Gastrocnemius medialis (tissue), 4 donors: ENCODE results near the gene PEA15.

Experiments used
- CTCF ChIP-seq, 5 experiments: fragments of 450-650 bp in 3 of 5; fragments of 200-600 bp in 2 of 5; sonication (generic) in 2 of 5; IDR thresholded peaks in 4 of 5; conservative IDR thresholded peaks in 1 of 5; 1 replicate in 4 of 5; 2 replicates in 1 of 5; pipeline ENCODE4 v1.5.1; 2016 to 2019; ENCODE audit warnings: antibody characterized with exemption in 5 of 5, mild to moderate bottlenecking in 3 of 5, moderate library complexity in 3 of 5
- POLR2A ChIP-seq, 2 donors: fragments of 450-650 bp; IDR thresholded peaks; one replicate each; pipeline ENCODE4 v1.6.1; 2017; ENCODE audit warnings: antibody characterized with exemption in 2 of 2, mild to moderate bottlenecking in 2 of 2, moderate library complexity in 2 of 2

- TF ChIP-seq CTCF (IDR thresholded peaks at IDR 0.05 in 4 of 5, conservative IDR thresholded peaks at IDR 0.05 in 1 of 5) (no peak), POLR2A (IDR thresholded peaks at IDR 0.05) (no peak)
Observed at GRCh38 chr1:160164121-160164520, 41.1 kb upstream of the PEA15 start.
